ENCODE results near the gene MAP1S. TPM values are rescaled to one million over a fixed set of nuclear protein-coding genes. Genes with fewer than 3 reads are reported as not detected.

The MAP1S gene
- total RNA-seq, 4 donors from 2014 or later = 30.2 to 159 (median 68.0) TPM

- Histone ChIP-seq H3K9me3 (no peaks in the 10 kb centered on the region), H3K27ac (no peak overlapping the region), H3K27me3 (no peaks in the 10 kb centered on the region), H3K4me3 (no peak overlapping the region), H3K36me3 (peaks cover 0 to 21% (median 7%) of the 10 kb centered on the region in 4 donors), H3K4me1 (no peaks in the 10 kb centered on the region)
- DNase-seq = no peak
- no peak for TF ChIP-seq POLR2AphosphoS5 (IDR thresholded peaks at IDR 0.05)
- TF ChIP-seq POLR2A (IDR thresholded peaks at IDR 0.05) = no peak
- no peak for TF ChIP-seq CTCF (IDR thresholded peaks at IDR 0.05)
- no peak for TF ChIP-seq EP300 (IDR thresholded peaks at IDR 0.05; ENCODE audit: low read depth)
- intact Hi-C loops (cut with DNase I; ENCODE audit: low total_unique reads) (no loop called here), in situ Hi-C loops (cut with MboI; ENCODE audit: low pct_ligation_motif_present in 1 of 4, low pct_unique_long_range_greater_than_20kb in 1 of 4, low sequenced_read_pairs in 3 of 4) (no loop called here)
- 93% methylated on average over 11 of the region's 22 CpGs; no CpG with 5 or more reads in 1 of the 2 donors for WGBS, 2 donors (ENCODE audit: low coverage in 1 of 2)
Measured at GRCh38 chr19:17733127-17733526, 13.8 kb downstream of the MAP1S start.

GRCh38 chr19:17734146-17734545, 14.9 kb downstream of the MAP1S start:
- Histone ChIP-seq H3K4me3 (no peak overlapping the region), H3K27ac (no peak overlapping the region), H3K9me3 (no peaks in the 10 kb centered on the region), H3K27me3 (no peaks in the 10 kb centered on the region), H3K36me3 (peaks cover 0 to 19% (median 7%) of the 10 kb centered on the region in 4 donors), H3K4me1 (no peaks in the 10 kb centered on the region)
- no peak for TF ChIP-seq POLR2AphosphoS5 (IDR thresholded peaks at IDR 0.05)
- no peak for TF ChIP-seq POLR2A (IDR thresholded peaks at IDR 0.05)
- no peak for TF ChIP-seq EP300 (IDR thresholded peaks at IDR 0.05; ENCODE audit: low read depth)
- no peak for TF ChIP-seq CTCF (IDR thresholded peaks at IDR 0.05)
- in situ Hi-C loops (cut with MboI; ENCODE audit: low pct_ligation_motif_present in 1 of 4, low pct_unique_long_range_greater_than_20kb in 1 of 4, low sequenced_read_pairs in 3 of 4) = no loop called here
- DNase-seq = no peak
- WGBS, 2 donors (ENCODE audit: low coverage in 1 of 2) = 97 to 100% methylated on average over 1 to 16 of the region's 16 CpGs
- intact Hi-C loops (cut with DNase I; ENCODE audit: low total_unique reads) = no loop called here

- Histone ChIP-seq H3K4me3 (no peak overlapping the region), H3K9me3 (no peaks in the 10 kb centered on the region), H3K4me1 (no peaks in the 10 kb centered on the region), H3K27me3 (no peaks in the 10 kb centered on the region), H3K27ac (no peak overlapping the region), H3K36me3 (peaks cover 0 to 19% (median 7%) of the 10 kb centered on the region in 4 donors)
- intact Hi-C loops (cut with DNase I; ENCODE audit: low total_unique reads) (no loop called here), in situ Hi-C loops (cut with MboI; ENCODE audit: low pct_ligation_motif_present in 1 of 4, low pct_unique_long_range_greater_than_20kb in 1 of 4, low sequenced_read_pairs in 3 of 4) (no loop called here)
- WGBS, 2 donors (ENCODE audit: low coverage in 1 of 2) = 95% methylated on average over 5 of the region's 5 CpGs; no CpG with 5 or more reads in 1 of the 2 donors
- DNase-seq = no peak
- TF ChIP-seq POLR2A (IDR thresholded peaks at IDR 0.05) (no peak), CTCF (IDR thresholded peaks at IDR 0.05) (no peak), POLR2AphosphoS5 (IDR thresholded peaks at IDR 0.05) (no peak), EP300 (IDR thresholded peaks at IDR 0.05; ENCODE audit: low read depth) (no peak)
Measured at GRCh38 chr19:17735410-17735809, 16.1 kb downstream of the MAP1S start.

DNA sequence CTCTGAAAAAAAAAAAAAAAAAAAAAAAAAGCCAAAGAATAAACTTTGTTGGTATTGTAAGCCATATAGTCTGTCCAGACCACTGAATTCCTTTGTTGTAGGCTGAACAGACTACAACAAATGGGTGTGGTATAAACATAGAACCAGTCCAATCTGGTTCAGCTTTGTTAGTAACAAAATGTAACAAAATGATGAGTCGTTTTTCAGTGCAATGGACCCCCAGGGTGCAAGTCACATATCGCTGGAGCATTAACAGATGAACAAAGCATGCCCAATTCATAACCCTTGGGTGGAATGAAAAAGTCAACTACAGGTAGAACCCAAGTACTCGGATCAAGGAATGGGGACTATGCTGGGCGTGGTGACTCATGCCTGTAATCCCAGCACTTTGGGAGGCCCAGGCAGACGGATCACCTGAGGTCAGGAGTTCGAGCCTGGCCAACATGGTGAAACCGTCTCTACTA, 18.4 kb downstream of the MAP1S start:
- in situ Hi-C loops (cut with MboI; ENCODE audit: low pct_ligation_motif_present in 1 of 4, low pct_unique_long_range_greater_than_20kb in 1 of 4, low sequenced_read_pairs in 3 of 4) (no loop called here), intact Hi-C loops (cut with DNase I; ENCODE audit: low total_unique reads) (no loop called here)
- Histone ChIP-seq H3K4me3 (no peak overlapping the region), H3K27me3 (no peaks in the 10 kb centered on the region), H3K36me3 (peaks cover 0 to 13% (median 5%) of the 10 kb centered on the region in 4 donors), H3K4me1 (no peaks in the 10 kb centered on the region), H3K9me3 (no peaks in the 10 kb centered on the region), H3K27ac (no peak overlapping the region)
- WGBS, 2 donors (ENCODE audit: low coverage in 1 of 2) = 82% methylated on average over 7 of the region's 7 CpGs; no CpG with 5 or more reads in 1 of the 2 donors
- DNase-seq = no peak
- TF ChIP-seq POLR2AphosphoS5 (IDR thresholded peaks at IDR 0.05) (no peak), POLR2A (IDR thresholded peaks at IDR 0.05) (no peak), EP300 (IDR thresholded peaks at IDR 0.05; ENCODE audit: low read depth) (no peak), CTCF (IDR thresholded peaks at IDR 0.05) (no peak)

All from transverse colon (tissue), 4 donors.